OCI-LY7 (cell line): Measurements from ENCODE around the gene PLXDC2. TPM values are rescaled to one million over a fixed set of nuclear protein-coding genes. Genes with fewer than 3 reads are reported as not detected.

Source experiments
- BruUV-seq: library from RNA; stranded (reverse); fragments of 400-500 nt; replicated peaks from 2 replicates; lab custom pipeline; 2021; lab: Mats Ljungman, UMichigan
- CTCF ChIA-PET: fragments of 300-600 bp; sonication (Branson Sonifier 250); formaldehyde crosslinking; loops from one replicate; lab custom pipeline; 2022; ENCODE audit warnings: antibody characterized with exemption; ENCODE audit not compliant: unreplicated experiment; lab: Charles Lee
- POLR2A ChIA-PET: fragments of 300-600 bp; sonication (Branson Sonifier 250); formaldehyde crosslinking; loops from one replicate; lab custom pipeline; 2022; ENCODE audit warnings: antibody characterized with exemption; lab: Charles Lee
- DNase-seq: peaks from one replicate; pipeline ENCODE4 v3.0.0-alpha.2; 2015; ENCODE audit warnings: low spot score
- H2AFZ ChIP-seq: fragments of 200-600 bp; sonication (generic), shearing (Covaris generic); 2 replicates; pipeline ENCODE4 v1.6.1; 2014; ENCODE audit warnings: mild to moderate bottlenecking, antibody characterized with exemption, low read length, moderate library complexity
- H3K27ac ChIP-seq: fragments of 200-600 bp; sonication (generic); 2 replicates; pipeline ENCODE4 v1.5.1; 2014; ENCODE audit warnings: mixed run types, low read depth, mild to moderate bottlenecking, moderate library complexity, low read length, inconsistent platforms; ENCODE audit not compliant: poor library complexity, severe bottlenecking
- H3K36me3 ChIP-seq: fragments of 200-600 bp; sonication (generic); 2 replicates; pipeline ENCODE4 v1.6.1; 2014; ENCODE audit warnings: mild to moderate bottlenecking, antibody characterized with exemption, low read length, moderate library complexity, mixed read lengths; ENCODE audit not compliant: insufficient read depth
- H3K4me1 ChIP-seq: fragments of 200-600 bp; sonication (generic); 2 replicates; pipeline ENCODE4 v1.5.1; 2014; ENCODE audit warnings: mild to moderate bottlenecking, low read length; ENCODE audit not compliant: insufficient read depth, poor library complexity, severe bottlenecking
- H3K4me2 ChIP-seq: fragments of 200-600 bp; sonication (generic); 2 replicates; pipeline ENCODE4 v1.6.1; 2014; ENCODE audit warnings: mild to moderate bottlenecking, low read length
- H3K4me3 ChIP-seq: fragments of 200-600 bp; sonication (generic); 2 replicates; pipeline ENCODE4 v1.5.1; 2014; ENCODE audit warnings: mild to moderate bottlenecking, low read depth, low read length; ENCODE audit not compliant: poor library complexity, severe bottlenecking
- H3K79me2 ChIP-seq: fragments of 200-600 bp; sonication (generic); 2 replicates; pipeline ENCODE4 v1.6.1; 2016; ENCODE audit warnings: low read depth, mild to moderate bottlenecking, low read length, moderate library complexity, mixed read lengths; ENCODE audit not compliant: insufficient read depth
- H3K9me2 ChIP-seq: fragments of 200-600 bp; sonication (generic); 2 replicates; pipeline ENCODE4 v1.6.1; 2016; ENCODE audit warnings: mild to moderate bottlenecking, low read length, mixed read lengths; ENCODE audit not compliant: insufficient read depth
- H3K9me3 ChIP-seq: fragments of 200-600 bp; sonication (generic); 2 replicates; pipeline ENCODE4 v1.6.1; 2014; ENCODE audit warnings: mild to moderate bottlenecking, mixed run types, low read length, mixed read lengths
- H4K20me1 ChIP-seq: fragments of 200-600 bp; sonication (generic); 2 replicates; pipeline ENCODE4 v1.6.1; 2014; ENCODE audit warnings: mild to moderate bottlenecking, antibody characterized with exemption, low read length, moderate library complexity, mixed read lengths; ENCODE audit not compliant: insufficient read depth
- CTCF ChIP-seq: fragments of 200-600 bp; sonication (generic); conservative IDR thresholded peaks from 2 replicates; pipeline ENCODE4 v1.5.1; 2014; ENCODE audit warnings: mild to moderate bottlenecking, antibody characterized with exemption, low read length, moderate library complexity, mixed read lengths
- EZH2phosphoT487 ChIP-seq: fragments of 200-600 bp; sonication (generic); IDR thresholded peaks from 2 replicates; pipeline ENCODE4 v1.6.1; 2018; ENCODE audit warnings: low read depth, borderline replicate concordance, mild to moderate bottlenecking, mixed run types, antibody characterized with exemption, low read length, moderate library complexity, mixed read lengths
- intact Hi-C: fragments of 100-400 bp; cut with micrococcal nuclease; formaldehyde crosslinking; loops from one replicate; pipeline ENCODE4 v1.10.0; 2022; ENCODE audit not compliant: unreplicated experiment
- total RNA-seq, 2 experiments: library from RNA; depleted of rRNA in 1 of 2; stranded (reverse); fragments of >200 nt in 1 of 2; shearing (Covaris generic) in 1 of 2; gene quantifications; 2 replicates each; pipeline ENCODE4 v1.2.3, GENCODE V29; 2014 to 2022

The PLXDC2 gene
- total RNA-seq, 2 experiments from 2014 or later: not detected

GRCh38 chr10:19865676-19866075 lies 49.4 kb downstream of the PLXDC2 start:
- no peak overlapping the region for H2AFZ ChIP-seq
- H4K20me1 ChIP-seq: no peaks in the 10 kb centered on the region
- CTCF ChIA-PET: no interaction called here
- intact Hi-C loops: no loop called here
- H3K9me2 ChIP-seq: no peaks in the 10 kb centered on the region
- H3K4me2 ChIP-seq: no peak overlapping the region
- POLR2A ChIA-PET: no interaction called here
- TF ChIP-seq CTCF (no peak), EZH2phosphoT487 (no peak)
- no peaks in the 10 kb centered on the region for H3K4me1 ChIP-seq
- BruUV-seq: no TSS peak
- H3K9me3 ChIP-seq: no peaks in the 10 kb centered on the region
- H3K79me2 ChIP-seq: no peaks in the 10 kb centered on the region
- DNase-seq: no peak
- no peak overlapping the region for H3K27ac ChIP-seq
- no peaks in the 10 kb centered on the region for H3K36me3 ChIP-seq
- H3K4me3 ChIP-seq: no peak overlapping the region

GRCh38 chr10:19869370-19869769 lies 53.1 kb downstream of the PLXDC2 start:
- Histone ChIP-seq H3K9me3 (no peaks in the 10 kb centered on the region), H2AFZ (no peak overlapping the region), H3K27ac (no peak overlapping the region), H3K4me3 (no peak overlapping the region), H3K36me3 (no peaks in the 10 kb centered on the region), H3K79me2 (no peaks in the 10 kb centered on the region), H3K9me2 (no peaks in the 10 kb centered on the region), H4K20me1 (no peaks in the 10 kb centered on the region), H3K4me2 (no peak overlapping the region), H3K4me1 (no peaks in the 10 kb centered on the region)
- ChIA-PET CTCF (no interaction called here), POLR2A (interaction anchor here (0.6 to 0.8 kb wide), 2 partner anchors 22 to 1147 kb away, joined by 3 to 4 read pairs; no protein-coding TSS in a partner anchor)
- intact Hi-C loops: no loop called here
- TF ChIP-seq CTCF: no peak
- TF ChIP-seq EZH2phosphoT487: no peak
- DNase-seq: no peak
- no TSS peak for BruUV-seq

- intact Hi-C loops: no loop called here
- no TSS peak for BruUV-seq
- Histone ChIP-seq H3K4me1 (no peaks in the 10 kb centered on the region), H3K9me2 (no peaks in the 10 kb centered on the region), H3K79me2 (no peaks in the 10 kb centered on the region), H3K36me3 (no peaks in the 10 kb centered on the region), H2AFZ (no peak overlapping the region), H3K4me2 (no peak overlapping the region), H4K20me1 (no peaks in the 10 kb centered on the region), H3K27ac (no peak overlapping the region), H3K9me3 (no peaks in the 10 kb centered on the region), H3K4me3 (no peak overlapping the region)
- TF ChIP-seq CTCF: no peak
- DNase-seq: no peak
- POLR2A ChIA-PET: interaction anchor here (0.6 kb wide), 1 partner anchor 441 kb away, joined by 6 read pairs; no protein-coding TSS in a partner anchor
- CTCF ChIA-PET: no interaction called here
These were observed 56.5 kb downstream of the PLXDC2 start for GRCh38 chr10:19872504-19873271.
